OCI-M2 (cell line): ENCODE data around the gene L2HGDH.

Experiments
- DNase-seq: peaks from one replicate; lab custom pipeline; 2025; ENCODE audit not compliant: unreplicated experiment; lab: John Stamatoyannopoulos, UW

Gene L2HGDH

GRCh38 chr14:50299585-50299984, 12.4 kb downstream of the L2HGDH start:
- no peak for DNase-seq

- DNase-seq: no peak
Measured at GRCh38 chr14:50290306-50290705, 21.7 kb downstream of the L2HGDH start.

GRCh38 chr14:50288146-50288545, 23.9 kb downstream of the L2HGDH start:
- DNase-seq: no peak

DNA sequence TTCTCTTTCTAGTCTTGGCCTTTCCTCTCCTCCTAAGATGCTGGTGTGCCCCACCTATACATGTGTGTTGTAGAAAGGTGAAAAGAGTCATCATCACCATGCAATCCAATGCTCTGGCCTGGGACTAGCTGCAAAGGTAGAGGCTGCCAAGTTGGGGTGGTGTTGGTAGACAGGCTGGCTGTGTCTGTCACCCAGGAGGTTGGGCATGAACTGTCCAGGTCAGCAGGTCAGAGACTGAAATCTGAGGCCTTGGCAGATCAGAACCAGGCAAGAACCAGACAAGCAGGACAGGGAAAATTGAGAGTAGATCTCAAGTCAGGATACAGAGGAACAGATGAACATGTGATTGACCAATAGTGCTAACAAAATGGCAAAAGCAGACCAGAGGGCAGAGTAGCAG, 26.2 kb downstream of the L2HGDH start:
- DNase-seq: no peak

DNA sequence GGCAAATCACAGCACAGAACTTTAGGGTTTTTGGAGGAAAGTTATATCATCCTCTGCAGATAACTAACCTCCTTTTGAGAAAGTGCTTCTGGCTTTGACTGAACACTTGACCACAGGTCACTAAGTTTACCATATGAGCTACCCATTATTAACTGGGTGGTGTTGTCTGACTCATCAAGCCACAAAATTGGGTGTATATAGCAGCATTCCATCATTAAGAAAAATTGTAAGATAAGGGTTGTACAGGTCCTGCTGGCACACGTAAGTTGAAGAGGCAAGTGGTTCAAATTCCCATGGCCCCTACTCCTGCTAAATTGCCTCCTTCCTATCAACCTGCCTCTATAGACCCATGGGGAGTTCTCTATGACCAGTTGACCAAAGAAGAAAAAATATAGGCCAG, 39.5 kb downstream of the L2HGDH start:
- DNase-seq: no peak

- DNase-seq: no peak
Measured at GRCh38 chr14:50270932-50271331, 41.1 kb downstream of the L2HGDH start.

GRCh38 chr14:50265029-50265428, 47.0 kb downstream of the L2HGDH start:
- no peak for DNase-seq

GRCh38 chr14:50263321-50263720, 48.7 kb downstream of the L2HGDH start:
- DNase-seq: no peak

DNA sequence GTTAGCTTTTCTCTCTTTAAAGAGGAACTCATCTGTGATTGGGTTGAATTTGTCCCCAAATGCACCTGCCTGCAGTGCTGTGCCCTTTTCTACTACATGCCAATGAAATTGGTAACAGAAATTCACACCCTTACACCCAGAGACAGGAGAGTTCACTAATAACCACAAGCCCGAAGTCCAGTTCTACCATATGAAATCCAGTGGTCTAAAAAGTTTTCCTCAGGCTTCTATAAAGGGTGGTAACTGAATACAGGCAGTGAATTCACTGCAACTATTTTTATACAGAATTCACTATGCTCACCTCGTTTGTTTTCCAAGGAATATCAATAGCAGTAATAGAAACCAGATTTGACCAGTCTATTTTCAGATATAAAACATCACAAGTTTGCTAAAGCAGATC, 49.2 kb downstream of the L2HGDH start:
- no peak for DNase-seq

GRCh38 chr14:50260511-50260910, 51.5 kb downstream of the L2HGDH start:
- no peak for DNase-seq

DNA sequence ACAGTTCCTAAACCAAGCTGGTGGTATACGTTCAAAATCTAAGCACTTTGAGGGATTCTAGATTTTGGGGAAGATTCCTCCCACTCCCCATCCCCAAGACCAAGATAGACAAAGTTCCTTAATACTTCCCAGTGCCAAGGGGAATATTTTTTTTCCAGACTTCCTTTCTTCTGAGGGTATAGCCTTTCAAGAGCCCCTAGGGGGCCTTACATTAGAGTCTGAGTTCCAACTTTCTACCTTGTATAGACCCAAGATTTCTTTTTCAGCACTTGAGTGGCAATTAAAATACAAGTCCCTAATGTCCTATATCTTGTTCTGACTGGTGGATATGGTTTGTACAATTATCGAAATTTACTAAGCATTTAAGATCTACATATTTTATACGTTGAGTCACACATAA, 52.0 kb downstream of the L2HGDH start:
- no peak for DNase-seq

- DNase-seq: no peak
Measured at GRCh38 chr14:50257732-50258131, 54.3 kb downstream of the L2HGDH start.

DNA sequence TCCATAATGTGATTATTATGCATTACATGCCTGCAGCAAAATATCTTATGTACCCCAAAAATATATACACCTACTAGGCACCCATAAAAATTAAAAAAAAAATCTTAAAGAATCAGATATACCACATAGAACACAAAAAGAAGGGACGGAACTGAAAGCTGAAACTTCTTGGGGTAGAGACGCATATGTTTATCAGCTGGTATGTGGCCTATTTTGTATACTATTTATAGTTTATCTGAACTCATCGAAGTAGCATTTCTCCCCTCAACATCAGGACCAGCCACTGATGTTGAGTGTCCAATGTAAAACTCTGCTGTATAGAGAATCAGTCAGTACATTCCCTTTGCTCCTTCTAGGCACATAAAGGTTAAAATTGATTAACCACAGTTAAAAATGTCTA, 57.8 kb downstream of the L2HGDH start:
- DNase-seq: no peak

DNA sequence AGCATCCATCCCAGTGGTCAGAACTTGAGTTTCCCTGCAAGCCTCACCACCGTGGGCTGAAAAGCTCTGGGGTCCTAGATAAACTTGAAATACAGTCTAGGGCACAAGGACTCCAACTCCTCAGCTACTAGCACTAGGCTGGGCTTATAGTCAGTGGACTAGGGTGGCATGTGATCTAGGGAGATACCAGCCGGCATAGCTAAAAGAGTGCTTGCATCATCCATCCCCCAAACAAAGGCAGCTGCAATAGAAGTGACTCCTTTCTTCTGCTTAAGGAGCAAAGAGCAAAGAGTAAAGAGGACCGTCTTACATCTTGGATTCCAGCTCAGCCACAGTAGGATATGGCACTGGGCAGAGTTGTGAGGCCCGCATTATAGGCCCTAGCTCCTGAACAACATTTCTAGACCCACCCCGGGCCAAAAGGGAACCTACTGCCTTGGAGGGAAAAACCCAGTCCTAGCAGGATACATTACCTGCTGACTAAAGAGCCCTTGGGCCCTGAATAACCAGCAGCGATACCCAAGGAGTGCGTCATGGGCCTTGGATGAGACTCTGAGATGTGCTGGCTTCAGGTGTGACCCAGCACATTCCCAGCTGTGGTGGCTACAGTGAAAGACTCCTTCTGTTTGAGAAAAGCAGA, 62.8 kb downstream of the L2HGDH start:
- DNase-seq: no peak

DNA sequence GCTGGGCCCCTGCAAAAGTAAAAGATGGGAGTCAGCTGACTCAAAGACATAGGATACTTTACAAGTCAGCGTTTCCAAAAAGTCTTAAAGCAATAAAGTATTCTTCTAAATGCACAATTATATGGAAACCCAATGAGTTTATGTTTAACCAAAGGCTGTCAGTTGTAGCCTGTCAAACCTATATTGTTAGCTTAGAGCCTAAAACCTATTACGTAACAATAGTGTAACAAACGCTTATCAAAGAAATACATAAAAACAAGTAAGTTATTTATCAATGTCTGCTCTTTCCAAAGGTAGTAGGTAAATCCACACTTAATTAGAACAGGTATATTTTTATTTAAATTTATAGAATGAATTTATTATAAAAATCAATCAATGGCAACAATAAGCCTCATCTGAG, 64.8 kb downstream of the L2HGDH start:
- DNase-seq: no peak

DNA sequence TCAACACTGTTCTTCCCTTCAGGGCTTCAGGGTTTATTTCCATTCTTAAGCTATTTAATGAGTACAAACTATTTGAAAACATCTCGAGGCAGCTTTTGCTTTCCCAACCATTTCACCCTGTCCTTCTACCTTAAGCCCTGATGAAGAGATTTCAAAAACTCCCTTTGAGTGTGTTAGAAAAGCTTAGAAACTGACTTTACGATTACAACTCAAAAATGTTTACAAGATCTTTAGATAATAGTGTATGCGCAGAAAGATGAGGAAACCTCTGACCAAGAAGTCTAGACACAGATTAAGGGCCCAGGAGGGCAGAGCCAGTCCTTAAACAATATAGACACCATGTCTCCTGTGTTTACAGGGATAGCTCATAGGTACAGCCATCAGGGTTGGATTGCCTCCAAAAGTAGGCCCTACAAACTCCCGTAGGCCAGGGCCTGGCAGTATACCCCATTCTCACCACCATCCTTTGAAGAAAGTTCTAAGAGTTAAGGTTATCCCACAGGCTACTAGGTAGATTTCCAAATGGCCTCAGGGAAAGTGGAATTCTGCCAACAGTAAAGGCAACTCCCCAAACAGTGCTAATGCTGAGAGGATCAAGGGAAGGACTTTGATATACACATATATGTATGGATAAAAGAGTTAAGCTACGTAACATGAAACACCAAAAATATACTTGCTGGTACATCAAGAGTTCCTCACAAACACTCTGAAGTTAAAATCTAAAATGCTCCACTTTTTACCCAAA, 69.3 kb downstream of the L2HGDH start:
- no peak for DNase-seq

DNA sequence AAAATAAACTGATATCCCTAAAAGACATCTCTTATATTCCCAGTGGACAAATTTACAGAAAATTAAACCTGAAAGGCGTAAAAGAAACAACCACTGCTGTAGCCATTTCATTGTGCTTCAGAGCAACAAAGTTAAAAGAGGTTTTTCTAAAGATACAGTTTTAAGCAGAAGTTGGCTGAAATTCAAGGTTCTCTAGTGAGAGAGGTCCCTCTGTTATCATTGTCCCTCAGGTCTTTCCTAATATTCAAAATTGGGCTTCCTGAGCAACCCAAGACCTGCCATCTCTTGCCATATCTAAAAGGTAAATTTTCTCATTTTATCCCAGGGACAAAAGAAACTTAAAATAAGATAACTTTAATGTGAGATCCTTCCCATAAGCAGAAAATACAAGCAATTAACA, 69.9 kb downstream of the L2HGDH start:
- DNase-seq: no peak

GRCh38 chr14:50237427-50237826, 74.6 kb downstream of the L2HGDH start:
- DNase-seq: no peak

- DNase-seq: no peak
Measured at GRCh38 chr14:50233951-50234250, 78.1 kb downstream of the L2HGDH start.

DNA sequence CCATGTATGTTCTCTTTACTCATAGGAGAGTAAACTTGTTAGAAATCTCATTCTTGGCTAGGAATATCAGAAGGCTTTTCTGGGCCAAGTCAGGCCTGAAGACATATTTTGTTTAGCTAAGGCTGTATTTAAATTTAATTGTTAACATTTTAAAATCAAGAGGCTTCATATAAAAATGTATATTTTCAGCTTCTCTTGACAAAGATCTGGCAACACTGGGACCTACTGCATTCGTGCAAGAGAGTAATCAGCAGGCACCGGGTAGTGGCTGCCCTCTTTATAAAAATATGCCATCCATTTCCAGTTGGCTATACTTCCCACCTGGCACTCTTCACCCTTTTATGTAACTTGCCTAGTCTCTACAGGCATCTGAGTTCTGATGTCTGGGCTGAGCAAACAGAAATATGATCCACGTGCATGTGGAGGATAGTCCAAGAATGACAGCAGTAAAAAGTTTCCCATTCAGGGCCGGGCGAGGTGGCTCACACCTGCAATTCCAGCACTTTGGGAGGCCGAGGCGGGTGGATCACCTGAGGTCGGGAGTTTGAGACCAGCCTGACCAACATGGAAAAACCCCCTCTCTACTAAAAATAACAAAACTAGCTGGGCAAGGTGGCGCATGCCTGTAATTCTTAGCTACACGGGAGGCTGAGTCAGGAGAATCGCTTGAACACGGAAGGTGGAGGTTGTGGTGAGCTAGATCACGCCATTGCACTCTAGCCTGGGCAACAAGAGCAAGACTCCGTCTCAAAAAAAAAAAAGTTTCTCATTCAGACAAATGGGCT, 78.7 kb downstream of the L2HGDH start:
- DNase-seq: no peak

GRCh38 chr14:50232276-50232642, 79.8 kb downstream of the L2HGDH start:
- DNase-seq: no peak
